ENCODE results near the gene C14orf119. TPM values are rescaled to one million over a fixed set of nuclear protein-coding genes. Genes with fewer than 3 reads are reported as not detected.

The C14orf119 gene
- total RNA-seq, 1 experiment from 2014 or later: 65.1 TPM

- Histone ChIP-seq H2BK120ac (ENCODE audit: low read depth, low read length, poor library complexity, severe bottlenecking) (no peak overlapping the region), H3K4me1 (ENCODE audit: insufficient read depth, low read length) (no peaks in the 10 kb centered on the region), H4K91ac (ENCODE audit: insufficient read length, low read depth, low read length) (no peak overlapping the region), H3K14ac (ENCODE audit: insufficient read depth, low read length) (no peak overlapping the region), H3K56ac (ENCODE audit: insufficient read length, low read depth, low read length) (no peak overlapping the region), H3K27me3 (ENCODE audit: insufficient read depth, low read length) (no peaks in the 10 kb centered on the region), H4K20me1 (ENCODE audit: control insufficient read depth, insufficient read depth, insufficient read length) (no peaks in the 10 kb centered on the region), H3T11ph (ENCODE audit: low read length) (no peak overlapping the region), H4K5ac (ENCODE audit: insufficient read length, low read depth, low read length) (no peak overlapping the region), H3K23ac (ENCODE audit: insufficient read length, low read depth, low read length) (no peak overlapping the region), H3K18ac (ENCODE audit: insufficient read length, low read depth, low read length) (no peak overlapping the region), H4K8ac (replicated peaks; ENCODE audit: insufficient read length, low read depth, low read length) (no peak overlapping the region), H3K9me3 (ENCODE audit: control insufficient read depth, low read depth, low read length) (no peaks in the 10 kb centered on the region), H3K4ac (ENCODE audit: low read depth, low read length) (no peak overlapping the region), H3K79me2 (ENCODE audit: insufficient read depth, low read length) (no peaks in the 10 kb centered on the region), H2BK5ac (ENCODE audit: insufficient read length, low read length) (no peak overlapping the region), H2BK12ac (ENCODE audit: insufficient read length, low read depth, low read length) (no peak overlapping the region), H2AFZ (ENCODE audit: low read length) (no peak overlapping the region), H3K23me2 (ENCODE audit: insufficient read length, low read depth, low read length, poor library complexity, severe bottlenecking) (no peaks in the 10 kb centered on the region), H3K9ac (ENCODE audit: extremely low read depth, insufficient read length, low read length) (no peak overlapping the region), H2BK15ac (ENCODE audit: low read depth, low read length) (no peak overlapping the region), H3K27ac (ENCODE audit: insufficient read length, low read depth, low read length) (no peak overlapping the region), H3K4me2 (ENCODE audit: insufficient read depth, insufficient read length, low read length) (no peak overlapping the region), H2AK5ac (ENCODE audit: insufficient read length, low read length) (no peak overlapping the region), H2BK20ac (ENCODE audit: low read depth, low read length, poor library complexity, severe bottlenecking) (no peak overlapping the region), H3K79me1 (ENCODE audit: insufficient read depth, low read depth, low read length, poor library complexity, severe bottlenecking) (no peaks in the 10 kb centered on the region)
- Mint-ChIP-seq H3K27me3 (ENCODE audit: low read depth) (no peaks in the 10 kb centered on the region), H3K4me3 (no peak overlapping the region), H3K4me1 (no peaks in the 10 kb centered on the region), H3K27ac (peak overlapping the region in 1 of 3 experiments; percentile 57; a peak in 2 of 7 replicates), H3K9me3 (no peaks in the 10 kb centered on the region), H3K36me3 (ENCODE audit: insufficient read depth in 1 of 3, low read depth in 3 of 3) (peaks cover 36 to 55% (median 50%) of the 10 kb centered on the region in 3 experiments; a peak in 6 of 7 replicates)
- DNase-seq: no peak
- no CpG with 5 or more reads among the region's 6 CpGs for whole genome bisulfite sequencing (ENCODE audit: extremely low coverage, insufficient read length, low lambda C conversion rate)
- TF ChIP-seq CTCF (conservative IDR thresholded peaks at IDR 0.05): no peak
These were observed 42.7 kb downstream of the C14orf119 start for GRCh38 chr14:23137813-23138535.

Measured in H9 (cell line).